Dedifferentiated amniotic fluid mesenchymal stem cell (primary cell): Measurements from ENCODE around the gene KCP.

ENCODE experiments used
- DNase-seq: peaks from one replicate; pipeline ENCODE4 v3.0.0-alpha.2; 2016; ENCODE audit errors: extremely low spot score

KCP gene

GRCh38 chr7:128858380-128859231 lies 51.9 kb downstream of the KCP start:
- DNase-seq = no peak

DNA sequence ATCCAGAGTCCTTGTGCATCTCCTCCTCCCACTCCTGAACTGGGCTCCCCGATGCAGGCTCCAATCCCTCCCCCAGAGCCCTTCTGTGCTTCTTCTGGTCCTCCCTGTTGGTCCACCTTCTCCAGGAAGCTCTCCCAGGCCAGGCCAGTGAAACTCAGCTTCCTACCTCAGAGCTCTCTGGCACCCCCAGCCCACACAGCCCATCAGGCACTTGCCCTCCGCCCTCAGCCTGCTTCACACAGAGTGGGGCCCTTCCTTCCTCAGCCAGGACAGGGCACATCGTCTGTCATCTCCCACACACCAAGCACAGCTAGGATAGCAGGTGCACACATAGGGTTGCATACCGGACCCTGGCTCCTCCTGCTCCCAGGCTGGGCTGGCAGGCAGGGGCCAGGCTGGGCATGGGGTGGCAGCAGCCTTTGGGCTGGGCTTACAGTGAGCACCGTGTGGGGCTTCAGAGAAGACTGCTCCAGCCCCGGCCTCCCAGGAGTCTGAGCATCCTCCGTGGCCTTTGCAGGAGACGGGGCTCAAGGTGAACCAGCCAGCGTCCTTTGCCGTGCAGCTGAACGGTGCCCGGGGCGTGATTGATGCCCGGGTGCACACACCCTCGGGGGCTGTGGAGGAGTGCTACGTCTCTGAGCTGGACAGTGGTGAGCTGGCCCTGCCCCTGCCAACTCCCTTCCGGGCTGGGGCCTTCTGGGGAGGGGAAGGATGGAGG lies 54.3 kb downstream of the KCP start:
- no peak for DNase-seq

DNA sequence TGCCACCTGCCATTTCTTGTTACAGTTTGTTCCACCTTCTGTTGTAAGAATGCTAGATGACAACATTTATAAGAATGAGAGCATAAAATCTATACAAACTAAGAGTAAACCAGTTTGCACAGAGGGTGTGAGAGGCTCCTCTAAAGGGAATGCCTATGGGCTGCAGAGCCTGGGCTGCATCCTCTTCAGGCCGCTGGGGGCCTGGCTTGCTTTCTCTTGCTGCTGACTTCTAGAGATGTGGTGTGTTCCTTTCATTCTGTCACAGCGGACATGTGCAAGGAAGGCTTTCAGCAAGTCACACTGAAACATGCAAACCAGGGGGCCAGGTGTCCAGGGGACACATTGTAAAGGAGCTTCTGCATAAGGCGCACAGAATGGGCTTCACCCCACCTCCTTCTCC lies 55.0 kb downstream of the KCP start:
- no peak for DNase-seq

GRCh38 chr7:128854396-128854795 lies 56.1 kb downstream of the KCP start:
- no peak for DNase-seq

DNA sequence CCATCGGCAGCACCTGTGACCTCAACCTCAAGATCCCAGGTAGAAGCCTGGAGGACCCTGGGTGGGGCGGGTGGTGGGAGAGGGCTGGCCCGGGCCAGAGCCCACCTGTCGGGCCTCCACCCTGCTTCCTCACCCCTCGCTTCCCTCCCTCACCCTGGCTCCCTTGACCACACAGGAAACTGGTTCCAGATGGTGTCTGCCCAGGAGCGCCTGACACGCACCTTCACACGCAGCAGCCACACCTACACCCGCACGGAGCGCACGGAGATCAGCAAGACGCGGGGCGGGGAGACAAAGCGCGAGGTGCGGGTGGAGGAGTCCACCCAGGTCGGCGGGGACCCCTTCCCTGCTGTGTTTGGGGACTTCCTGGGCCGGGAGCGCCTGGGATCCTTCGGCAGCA lies 56.7 kb downstream of the KCP start:
- no peak for DNase-seq

- no peak for DNase-seq
Observed at GRCh38 chr7:128852537-128853254, 57.8 kb downstream of the KCP start.

GRCh38 chr7:128849804-128850490 lies 60.6 kb downstream of the KCP start:
- DNase-seq = no peak

DNA sequence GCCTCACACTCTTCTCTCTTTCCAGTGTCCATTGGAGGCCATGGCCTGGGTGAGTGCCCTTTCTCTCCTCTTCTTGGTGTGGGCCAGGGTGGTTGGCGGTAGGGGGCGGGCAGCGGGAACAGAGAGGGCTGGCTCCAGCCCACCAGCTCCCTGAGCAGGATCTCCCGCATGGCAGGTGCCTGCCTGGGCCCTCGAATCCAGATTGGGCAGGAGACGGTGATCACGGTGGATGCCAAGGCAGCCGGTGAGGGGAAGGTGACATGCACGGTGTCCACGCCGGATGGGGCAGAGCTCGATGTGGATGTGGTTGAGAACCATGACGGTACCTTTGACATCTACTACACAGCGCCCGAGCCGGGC lies 61.4 kb downstream of the KCP start:
- no peak for DNase-seq

- DNase-seq = no peak
Observed at GRCh38 chr7:128848289-128849155, 62.0 kb downstream of the KCP start.

- DNase-seq = no peak
Observed at GRCh38 chr7:128847721-128848211, 62.7 kb downstream of the KCP start.

DNA sequence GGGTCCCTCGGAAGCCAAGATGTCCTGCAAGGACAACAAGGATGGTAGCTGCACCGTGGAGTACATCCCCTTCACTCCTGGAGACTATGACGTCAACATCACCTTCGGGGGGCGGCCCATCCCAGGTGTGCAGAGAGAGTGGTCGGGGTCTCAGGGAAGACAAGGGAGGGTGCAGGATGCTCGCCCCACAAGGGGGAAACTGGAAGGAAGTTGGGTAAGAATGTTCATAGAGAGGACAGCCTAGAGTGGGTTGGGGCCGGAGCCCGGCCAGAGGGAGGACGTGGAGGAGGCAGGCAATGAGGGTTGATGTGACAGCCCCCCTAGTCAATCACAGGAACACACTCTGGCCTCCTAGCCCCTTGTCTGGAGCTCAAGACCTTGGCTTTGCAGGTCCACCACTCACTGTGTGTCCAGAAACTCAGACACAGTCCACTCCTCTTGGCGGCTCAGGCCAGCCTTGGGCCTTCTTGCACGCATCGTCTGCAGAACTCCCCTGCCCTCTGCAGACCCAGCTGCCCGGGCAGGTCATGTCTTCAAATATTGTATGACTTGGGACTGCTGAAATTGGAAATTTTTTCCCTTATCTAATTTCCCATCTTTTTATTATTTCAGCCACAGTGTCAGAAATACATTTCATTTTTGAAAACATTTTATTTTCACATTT lies 63.6 kb downstream of the KCP start:
- DNase-seq = no peak

DNA sequence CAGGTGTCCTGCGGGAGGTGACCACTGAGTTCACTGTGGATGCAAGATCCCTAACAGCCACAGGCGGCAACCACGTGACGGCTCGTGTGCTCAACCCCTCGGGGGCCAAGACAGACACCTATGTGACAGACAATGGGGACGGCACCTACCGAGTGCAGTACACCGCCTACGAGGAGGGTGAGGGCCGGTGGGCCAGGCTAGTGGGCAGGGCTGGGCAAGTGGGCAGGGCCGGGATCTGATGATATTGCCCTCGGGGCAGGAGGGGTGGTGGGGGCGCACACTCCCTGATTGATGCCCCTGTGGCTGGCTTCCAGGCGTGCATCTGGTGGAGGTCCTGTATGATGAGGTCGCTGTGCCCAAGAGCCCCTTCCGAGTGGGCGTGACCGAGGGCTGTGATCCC lies 64.5 kb downstream of the KCP start:
- no peak for DNase-seq

- DNase-seq = no peak
Observed at GRCh38 chr7:128845475-128845874, 65.0 kb downstream of the KCP start.

DNA sequence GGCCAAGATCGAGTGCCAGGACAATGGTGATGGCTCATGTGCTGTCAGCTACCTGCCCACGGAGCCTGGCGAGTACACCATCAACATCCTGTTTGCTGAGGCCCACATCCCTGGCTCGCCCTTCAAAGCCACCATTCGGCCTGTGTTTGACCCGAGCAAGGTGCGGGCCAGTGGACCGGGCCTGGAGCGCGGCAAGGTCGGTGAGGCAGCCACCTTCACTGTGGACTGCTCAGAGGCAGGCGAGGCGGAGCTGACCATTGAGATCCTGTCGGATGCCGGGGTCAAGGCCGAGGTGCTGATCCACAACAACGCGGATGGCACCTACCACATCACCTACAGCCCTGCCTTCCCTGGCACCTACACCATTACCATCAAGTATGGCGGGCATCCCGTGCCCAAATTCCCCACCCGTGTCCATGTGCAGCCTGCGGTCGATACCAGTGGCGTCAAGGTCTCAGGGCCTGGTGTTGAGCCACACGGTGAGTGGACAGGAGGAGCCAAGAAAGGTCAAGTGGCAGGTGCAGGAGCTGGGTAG lies 65.7 kb downstream of the KCP start:
- no peak for DNase-seq

DNA sequence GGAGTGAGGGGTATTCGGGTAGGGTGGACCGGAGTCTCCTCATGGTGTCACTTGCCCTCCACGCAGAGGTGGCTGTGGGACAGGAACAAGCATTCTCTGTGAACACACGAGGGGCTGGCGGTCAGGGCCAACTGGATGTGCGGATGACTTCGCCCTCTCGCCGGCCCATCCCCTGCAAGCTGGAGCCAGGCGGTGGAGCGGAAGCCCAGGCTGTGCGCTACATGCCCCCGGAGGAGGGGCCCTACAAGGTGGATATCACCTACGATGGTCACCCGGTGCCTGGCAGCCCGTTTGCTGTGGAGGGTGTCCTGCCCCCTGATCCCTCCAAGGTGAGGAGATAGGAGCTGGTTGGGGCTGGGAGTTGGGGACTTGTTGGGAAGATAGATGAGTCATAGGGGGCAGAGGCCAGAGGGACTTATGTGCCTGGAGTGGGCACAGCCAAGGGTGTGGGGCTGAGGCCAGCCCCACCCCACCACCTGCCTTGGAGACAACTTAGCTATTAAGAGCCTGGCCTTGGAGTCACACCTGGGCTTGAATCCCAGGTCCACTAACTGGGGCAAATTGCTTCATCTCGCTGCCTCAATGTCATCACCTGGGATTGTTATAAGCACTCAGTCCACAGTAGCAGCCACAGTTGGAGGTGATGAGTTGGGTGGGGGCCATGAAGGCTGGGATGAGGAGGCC lies 66.4 kb downstream of the KCP start:
- DNase-seq = no peak

DNA sequence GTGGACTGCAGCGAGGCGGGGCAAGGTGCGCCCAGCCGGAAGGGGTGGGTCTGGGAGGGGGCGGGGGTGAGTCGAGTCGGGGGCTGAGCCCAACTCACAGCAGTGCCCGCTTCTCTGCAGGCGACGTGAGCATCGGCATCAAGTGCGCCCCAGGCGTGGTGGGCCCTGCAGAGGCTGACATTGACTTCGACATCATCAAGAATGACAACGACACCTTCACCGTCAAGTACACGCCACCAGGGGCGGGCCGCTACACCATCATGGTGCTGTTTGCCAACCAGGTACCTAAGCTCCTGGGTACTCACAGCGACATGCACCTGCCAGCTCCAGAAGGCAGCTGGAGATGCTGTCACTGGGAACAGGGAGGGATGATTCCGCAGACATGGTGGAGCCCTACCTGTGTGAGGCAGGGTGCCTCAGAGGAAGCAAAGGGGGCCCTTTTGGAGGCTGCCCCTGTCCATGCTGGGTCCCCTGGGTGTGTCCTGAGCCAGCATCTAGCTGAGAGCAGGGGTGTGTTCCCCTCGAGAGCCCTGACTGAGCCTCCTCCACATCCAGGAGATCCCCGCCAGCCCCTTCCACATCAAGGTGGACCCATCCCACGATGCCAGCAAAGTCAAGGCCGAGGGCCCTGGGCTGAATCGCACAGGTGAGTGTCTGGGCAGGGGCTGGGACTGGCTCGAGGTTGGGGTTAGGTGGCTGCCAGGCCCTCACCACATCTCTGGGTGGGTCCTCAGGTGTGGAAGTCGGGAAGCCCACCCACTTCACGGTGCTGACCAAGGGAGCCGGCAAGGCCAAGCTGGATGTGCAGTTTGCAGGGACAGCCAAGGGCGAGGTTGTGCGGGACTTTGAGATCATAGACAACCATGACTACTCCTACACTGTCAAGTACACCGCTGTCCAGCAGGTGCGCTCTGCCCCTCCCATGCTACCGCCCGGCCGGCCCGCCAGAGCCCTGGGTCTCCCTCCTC lies 67.6 kb downstream of the KCP start:
- no peak for DNase-seq

DNA sequence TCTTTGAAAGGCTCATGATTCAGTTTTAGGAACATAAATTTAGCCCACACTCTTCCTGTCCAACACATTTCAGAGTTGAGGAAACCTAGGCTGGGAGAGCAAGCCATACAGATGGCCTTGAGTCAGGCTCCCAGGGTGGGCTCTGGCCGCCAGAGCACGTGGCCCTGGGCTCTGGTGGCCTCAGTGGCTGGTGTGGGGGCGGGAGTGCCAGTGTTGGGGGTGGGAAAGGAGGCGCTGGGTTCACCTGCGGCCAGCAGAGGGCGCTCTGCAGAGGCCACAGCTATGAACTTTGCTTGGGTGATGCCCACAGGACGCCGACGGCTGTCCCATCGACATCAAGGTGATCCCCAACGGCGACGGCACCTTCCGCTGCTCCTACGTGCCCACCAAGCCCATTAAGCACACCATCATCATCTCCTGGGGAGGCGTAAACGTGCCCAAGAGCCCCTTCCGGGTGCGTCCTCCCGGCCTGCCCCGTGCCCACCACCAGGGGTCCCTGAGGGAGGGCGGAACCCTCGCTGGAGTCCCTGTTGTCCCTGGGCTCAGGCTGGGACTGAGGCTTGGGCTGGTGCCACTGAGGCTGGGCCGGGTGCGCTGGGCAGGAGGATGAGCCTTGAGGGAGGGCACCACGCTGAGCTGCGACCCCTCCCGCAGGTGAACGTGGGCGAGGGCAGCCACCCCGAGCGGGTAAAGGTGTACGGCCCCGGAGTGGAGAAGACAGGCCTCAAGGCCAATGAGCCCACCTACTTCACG lies 68.4 kb downstream of the KCP start:
- DNase-seq = no peak
